VCaP (cell line): ENCODE data around the gene TPMT.

Experiments
- H3K27ac ChIP-seq: fragments of 450-650 bp; 2 replicates; pipeline ENCODE4 v1.5.1; 2017
- TF ChIP-seq, protein P1 (sequence below): fragments of 450-650 bp; conservative IDR thresholded peaks from 2 replicates; pipeline ENCODE4 v1.5.1; 2017; ENCODE audit warnings: mild to moderate bottlenecking, moderate library complexity

TPMT gene

DNA sequence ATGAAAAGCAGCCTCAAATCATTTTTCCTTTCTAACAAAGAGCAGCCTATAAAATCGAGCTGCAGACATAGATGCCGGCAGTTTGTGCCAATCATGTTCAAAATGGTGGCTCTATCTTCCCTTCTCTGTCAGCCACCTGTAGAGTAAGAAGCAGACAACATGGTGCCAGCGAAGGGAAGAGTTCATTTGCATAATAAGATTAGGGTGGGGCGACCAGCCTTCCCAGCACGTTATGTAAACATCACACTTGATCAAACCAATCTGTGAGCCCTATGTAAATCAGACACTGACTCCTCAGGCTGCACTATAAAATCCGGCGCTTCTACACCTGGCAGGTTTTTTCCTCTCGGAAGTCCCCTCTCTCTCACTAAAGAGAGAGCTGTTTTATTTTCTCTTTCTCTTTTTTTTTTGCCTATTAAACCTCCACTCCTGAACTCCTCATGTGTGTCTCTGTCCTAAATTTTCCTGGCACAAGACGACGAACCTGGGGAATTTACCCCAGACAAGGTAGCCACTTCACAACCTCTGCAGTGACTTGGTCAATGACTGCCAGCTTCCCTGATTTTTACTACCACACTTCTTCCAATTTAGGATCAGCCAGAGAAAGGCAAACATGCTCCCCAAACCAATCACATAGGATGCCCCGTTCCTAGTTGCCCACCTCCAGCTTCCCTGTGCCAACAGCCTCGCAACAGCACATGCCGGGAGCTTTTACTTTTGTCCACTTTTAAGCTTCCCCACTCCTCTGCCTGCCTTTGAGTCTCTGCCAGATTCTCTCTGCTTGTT, 12.9 kb downstream of the TPMT start:
- no peak overlapping the region for H3K27ac ChIP-seq
- TF ChIP-seq, protein P1, sequence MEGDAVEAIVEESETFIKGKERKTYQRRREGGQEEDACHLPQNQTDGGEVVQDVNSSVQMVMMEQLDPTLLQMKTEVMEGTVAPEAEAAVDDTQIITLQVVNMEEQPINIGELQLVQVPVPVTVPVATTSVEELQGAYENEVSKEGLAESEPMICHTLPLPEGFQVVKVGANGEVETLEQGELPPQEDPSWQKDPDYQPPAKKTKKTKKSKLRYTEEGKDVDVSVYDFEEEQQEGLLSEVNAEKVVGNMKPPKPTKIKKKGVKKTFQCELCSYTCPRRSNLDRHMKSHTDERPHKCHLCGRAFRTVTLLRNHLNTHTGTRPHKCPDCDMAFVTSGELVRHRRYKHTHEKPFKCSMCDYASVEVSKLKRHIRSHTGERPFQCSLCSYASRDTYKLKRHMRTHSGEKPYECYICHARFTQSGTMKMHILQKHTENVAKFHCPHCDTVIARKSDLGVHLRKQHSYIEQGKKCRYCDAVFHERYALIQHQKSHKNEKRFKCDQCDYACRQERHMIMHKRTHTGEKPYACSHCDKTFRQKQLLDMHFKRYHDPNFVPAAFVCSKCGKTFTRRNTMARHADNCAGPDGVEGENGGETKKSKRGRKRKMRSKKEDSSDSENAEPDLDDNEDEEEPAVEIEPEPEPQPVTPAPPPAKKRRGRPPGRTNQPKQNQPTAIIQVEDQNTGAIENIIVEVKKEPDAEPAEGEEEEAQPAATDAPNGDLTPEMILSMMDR: no peak

DNA sequence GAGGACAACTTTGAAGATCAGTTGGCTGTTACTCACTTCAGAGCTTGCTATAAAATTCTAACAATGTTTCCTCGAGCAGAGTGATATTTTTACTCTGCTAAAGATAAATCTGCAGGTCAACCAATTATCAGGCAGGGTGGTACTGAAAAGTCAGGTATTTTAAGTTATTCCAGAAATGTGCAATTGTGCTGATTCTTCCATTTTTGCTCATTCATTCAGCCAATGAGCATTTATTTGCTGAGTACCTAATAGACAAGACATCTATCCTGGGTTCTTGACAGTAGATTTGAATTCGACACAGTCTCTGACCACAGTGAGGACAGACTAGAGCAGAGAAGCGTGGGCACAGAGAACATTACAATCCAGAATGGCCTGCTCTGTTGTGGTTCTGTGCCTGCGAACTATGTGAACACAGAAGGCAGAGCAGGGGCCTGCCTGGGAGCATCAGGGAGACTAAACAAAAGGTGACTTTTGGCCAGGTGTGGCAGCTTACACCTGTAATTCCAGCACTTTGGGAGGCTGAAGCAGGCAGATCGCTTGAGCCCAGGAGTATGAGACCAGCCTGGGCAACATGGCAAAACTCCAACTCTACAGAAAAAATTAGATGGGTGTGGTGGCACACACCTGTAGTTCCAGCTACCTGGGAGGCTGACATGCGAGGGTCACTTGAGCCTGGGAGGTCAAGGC, 14.8 kb downstream of the TPMT start:
- no peak overlapping the region for H3K27ac ChIP-seq
- TF ChIP-seq, protein P1: no peak

DNA sequence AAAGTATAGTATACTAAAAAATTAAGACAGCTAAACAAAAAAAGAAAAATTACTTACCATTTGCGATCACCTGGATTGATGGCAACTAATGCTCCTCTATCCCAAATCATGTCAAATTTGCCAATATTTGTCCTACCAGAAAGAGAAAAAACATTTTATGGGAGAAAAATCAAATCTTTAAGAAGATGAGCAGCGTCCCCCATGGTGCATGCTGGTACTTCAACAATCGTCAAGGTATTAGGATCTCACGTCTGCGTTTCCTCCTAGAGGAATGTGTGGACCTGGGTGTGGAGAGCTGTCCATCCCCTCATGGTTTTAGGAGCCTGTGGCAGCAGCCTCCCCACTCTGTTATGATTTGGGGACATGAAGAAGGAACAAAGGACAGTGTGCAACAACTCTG, 16.0 kb downstream of the TPMT start:
- H3K27ac ChIP-seq: no peak overlapping the region
- TF ChIP-seq, protein P1: no peak

DNA sequence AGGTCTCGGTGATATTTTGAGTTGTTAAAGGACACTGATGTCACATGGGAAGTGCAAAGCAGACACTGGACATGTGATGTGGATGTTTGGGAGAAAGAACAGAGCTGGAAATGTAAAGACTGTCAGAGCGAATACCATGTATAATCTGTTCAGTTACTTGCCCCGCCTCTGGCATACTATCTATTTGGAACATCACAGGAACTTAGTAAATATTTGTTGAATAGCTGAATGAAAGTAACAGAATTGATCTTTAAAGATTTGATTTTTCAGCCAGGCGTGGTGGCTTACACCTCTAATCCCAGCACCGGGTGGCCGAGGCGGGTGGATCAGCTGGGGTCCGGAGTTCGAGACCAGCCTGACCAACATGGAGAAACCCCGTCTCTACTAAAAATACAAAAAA, 18.6 kb downstream of the TPMT start:
- H3K27ac ChIP-seq: no peak overlapping the region
- TF ChIP-seq, protein P1: no peak

DNA sequence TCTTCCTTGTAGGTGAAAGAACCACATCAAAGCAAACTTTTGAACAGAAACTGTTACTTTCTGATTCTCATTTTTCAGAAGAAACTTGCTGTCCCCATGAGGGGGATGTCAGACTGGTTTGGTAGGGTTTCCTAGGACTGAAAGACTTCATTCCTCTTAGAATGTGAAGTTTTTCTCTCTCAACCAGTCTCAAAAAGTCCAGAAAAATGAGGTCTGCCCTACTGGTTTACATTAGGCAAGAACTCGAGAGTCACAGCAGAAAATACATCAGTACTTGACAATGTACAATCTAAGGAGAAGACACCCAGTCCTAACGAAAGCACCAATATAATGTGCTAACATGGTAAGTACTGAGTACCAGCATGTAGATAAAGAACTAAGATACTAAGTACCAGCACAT, 19.7 kb downstream of the TPMT start:
- TF ChIP-seq, protein P1: no peak
- no peak overlapping the region for H3K27ac ChIP-seq

DNA sequence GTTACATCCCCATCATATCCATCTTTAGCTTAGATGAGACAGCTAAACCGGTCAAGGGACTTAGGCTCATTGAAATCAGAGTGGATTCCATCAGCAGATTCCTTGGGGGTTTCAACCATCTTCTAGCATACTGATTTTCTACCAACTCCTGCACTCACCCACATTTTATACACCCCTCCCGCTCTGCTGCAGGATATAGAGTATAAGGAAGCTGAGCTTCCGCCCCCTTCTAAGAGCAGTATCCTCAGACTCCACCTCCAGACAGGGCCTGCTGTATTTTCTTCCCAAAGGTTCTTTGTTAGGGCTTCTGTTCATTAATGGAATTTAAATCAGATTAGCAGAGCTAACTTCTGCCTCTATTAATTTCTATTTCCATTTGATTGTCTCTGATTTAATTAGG, 22.5 kb downstream of the TPMT start:
- TF ChIP-seq, protein P1: no peak

DNA sequence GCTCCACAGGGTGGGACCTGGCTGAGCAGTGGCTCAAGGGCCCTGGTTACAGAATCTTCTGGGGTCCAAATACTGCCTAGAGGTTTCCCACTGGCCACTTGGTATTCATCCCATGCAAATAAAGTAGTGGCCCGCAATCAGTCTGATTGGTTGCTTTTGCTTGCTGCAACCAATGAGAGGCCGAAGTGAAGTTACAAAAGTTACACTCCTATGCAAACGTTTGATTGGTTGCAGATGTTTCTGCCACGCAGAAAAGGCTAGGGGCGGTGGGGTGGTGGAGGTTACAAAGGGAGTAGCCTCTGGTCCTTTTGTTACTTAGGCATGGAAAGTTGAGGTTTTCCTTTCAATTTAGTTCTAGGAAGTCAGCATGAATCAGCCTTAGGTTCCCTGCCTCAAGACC, 28.8 kb downstream of the TPMT start:
- TF ChIP-seq, protein P1: no peak
- H3K27ac ChIP-seq: no peak overlapping the region

More for the DNA sequence above, 22.5 kb downstream of the TPMT start:
- no peak overlapping the region for H3K27ac ChIP-seq
